NB4 (cell line): ENCODE measurements around the gene GNGT1.

Experiments used
- DNase-seq: peaks from one replicate; pipeline ENCODE4 v3.0.0; 2010; ENCODE audit warnings: low read depth
- H3K4me3 ChIP-seq: one replicate; pipeline ENCODE4 v1.5.1; 2011; ENCODE audit warnings: mild to moderate bottlenecking, low read depth, low read length, moderate library complexity
- MYC ChIP-seq: IDR thresholded peaks from 2 replicates; pipeline ENCODE4 v1.6.1; 2011; ENCODE audit warnings: low read depth, low read length
- POLR2A ChIP-seq: IDR thresholded peaks from 2 replicates; pipeline ENCODE4 v1.6.1; 2011; ENCODE audit warnings: mild to moderate bottlenecking; ENCODE audit not compliant: insufficient read length; ENCODE audit errors: extremely low read depth
- TF ChIP-seq, protein P1 (sequence below): IDR thresholded peaks from 2 replicates; pipeline ENCODE4 v1.6.1; 2011; ENCODE audit warnings: low read depth, low read length
- TF ChIP-seq, protein P2 (sequence below): IDR thresholded peaks from one replicate; pipeline ENCODE4 v1.5.1; 2012; ENCODE audit warnings: low read depth, low read length

The GNGT1 gene

DNA sequence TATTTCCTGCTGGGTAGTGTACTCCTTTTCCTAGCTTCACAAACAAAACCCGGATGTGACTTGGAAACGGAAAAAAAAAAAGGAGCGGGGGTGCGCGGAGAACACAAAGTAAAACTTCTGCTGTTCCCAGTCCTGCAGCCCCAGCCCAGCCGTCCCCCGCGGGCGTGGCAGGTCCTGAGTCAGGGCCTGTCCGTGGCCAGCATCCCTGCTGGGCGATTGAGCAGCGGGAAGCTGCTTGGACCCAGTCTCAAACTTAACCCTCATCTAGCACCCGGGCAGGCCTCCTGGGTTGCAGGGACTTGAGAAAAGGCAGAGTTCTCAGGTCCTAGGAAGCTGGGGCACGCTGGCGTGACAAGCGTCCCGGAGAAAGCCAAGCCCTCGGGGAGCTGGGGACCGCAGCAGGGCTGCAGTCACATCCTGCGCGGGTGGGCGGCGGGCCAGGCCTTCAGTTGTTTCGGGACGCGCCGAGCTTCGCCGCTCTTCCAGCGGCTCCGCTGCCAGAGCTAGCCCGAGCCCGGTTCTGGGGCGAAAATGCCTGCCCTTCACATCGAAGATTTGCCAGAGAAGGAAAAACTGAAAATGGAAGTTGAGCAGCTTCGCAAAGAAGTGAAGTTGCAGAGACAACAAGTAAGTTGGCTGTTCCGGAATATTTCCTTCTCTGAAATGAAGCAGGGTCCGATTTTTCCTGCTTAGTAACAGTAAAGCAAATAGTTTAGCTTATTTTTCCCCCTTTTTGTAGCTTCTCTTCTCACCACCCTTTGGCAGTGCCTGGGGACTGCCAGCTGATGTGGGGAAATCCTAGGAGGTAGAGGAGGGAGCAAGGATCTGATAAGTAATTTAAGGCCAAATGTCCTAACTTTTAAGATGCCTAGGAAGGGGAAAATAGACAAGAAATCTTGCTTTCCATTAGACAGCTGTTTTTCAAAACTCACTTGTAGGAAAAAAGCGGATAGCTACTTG, 15.5 kb downstream of the GNGT1 start, which contains the start of gene GNG11:
GNG11 (plus strand) TSS at position 129 of the 960 bp plus-strand sequence; CDS start at position 532, 403 bp downstream.
- no peak within 1 kb of the TSS for H3K4me3 ChIP-seq
- peak; percentile 30 for DNase-seq

DNA sequence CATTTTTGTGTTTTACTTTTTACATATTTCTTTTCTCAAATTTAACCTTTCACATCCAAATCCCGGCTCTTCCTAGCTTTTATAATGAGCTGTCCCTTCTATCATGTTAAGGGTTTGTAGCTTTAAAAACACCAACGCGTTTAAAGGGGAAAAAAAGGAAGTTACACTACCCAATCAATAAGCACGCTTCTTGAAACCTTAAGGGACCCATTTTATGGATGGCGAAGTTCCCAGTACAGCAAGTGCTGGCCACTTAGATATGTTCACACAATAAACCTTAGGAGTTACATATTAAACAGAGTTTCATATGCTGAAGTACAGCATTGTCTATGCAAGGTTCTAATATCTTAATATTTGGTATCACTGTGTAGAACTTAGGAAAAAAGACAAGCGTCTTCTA, 16.9 kb downstream of the GNGT1 start:
- no peak overlapping the region for H3K4me3 ChIP-seq
- TF ChIP-seq POLR2A (no peak), MYC (no peak)
- TF ChIP-seq, protein P1, sequence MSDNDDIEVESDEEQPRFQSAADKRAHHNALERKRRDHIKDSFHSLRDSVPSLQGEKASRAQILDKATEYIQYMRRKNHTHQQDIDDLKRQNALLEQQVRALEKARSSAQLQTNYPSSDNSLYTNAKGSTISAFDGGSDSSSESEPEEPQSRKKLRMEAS = no peak
- TF ChIP-seq, protein P2, sequence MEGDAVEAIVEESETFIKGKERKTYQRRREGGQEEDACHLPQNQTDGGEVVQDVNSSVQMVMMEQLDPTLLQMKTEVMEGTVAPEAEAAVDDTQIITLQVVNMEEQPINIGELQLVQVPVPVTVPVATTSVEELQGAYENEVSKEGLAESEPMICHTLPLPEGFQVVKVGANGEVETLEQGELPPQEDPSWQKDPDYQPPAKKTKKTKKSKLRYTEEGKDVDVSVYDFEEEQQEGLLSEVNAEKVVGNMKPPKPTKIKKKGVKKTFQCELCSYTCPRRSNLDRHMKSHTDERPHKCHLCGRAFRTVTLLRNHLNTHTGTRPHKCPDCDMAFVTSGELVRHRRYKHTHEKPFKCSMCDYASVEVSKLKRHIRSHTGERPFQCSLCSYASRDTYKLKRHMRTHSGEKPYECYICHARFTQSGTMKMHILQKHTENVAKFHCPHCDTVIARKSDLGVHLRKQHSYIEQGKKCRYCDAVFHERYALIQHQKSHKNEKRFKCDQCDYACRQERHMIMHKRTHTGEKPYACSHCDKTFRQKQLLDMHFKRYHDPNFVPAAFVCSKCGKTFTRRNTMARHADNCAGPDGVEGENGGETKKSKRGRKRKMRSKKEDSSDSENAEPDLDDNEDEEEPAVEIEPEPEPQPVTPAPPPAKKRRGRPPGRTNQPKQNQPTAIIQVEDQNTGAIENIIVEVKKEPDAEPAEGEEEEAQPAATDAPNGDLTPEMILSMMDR = no peak
- DNase-seq = peak; percentile 10

More for the DNA sequence above, 15.5 kb downstream of the GNGT1 start, which contains the start of gene GNG11:
- TF ChIP-seq, protein P2 = no peak
- TF ChIP-seq POLR2A (no peak), MYC (no peak)

DNA sequence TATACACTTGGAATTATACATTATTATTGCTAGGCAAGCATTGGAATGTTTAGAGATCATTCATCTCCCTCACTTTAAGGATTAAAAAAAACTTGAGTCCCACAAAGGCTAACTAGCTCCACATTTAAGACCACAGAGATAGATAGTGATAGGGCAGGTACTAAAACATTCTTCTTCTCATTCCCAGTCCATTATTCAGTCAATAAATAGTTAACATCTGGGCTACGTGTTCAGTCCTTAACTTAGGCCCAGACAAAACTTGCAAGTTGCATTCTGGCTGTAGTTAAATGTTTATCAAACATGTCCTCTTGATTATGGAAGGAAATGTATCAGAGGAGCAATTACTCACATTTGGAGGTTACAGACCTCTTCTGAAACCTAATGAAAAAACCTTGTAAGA, 17.6 kb downstream of the GNGT1 start:
- no peak overlapping the region for H3K4me3 ChIP-seq
- TF ChIP-seq, protein P2 = no peak
- TF ChIP-seq, protein P1 = no peak
- TF ChIP-seq POLR2A = no peak
- TF ChIP-seq MYC = no peak
- no peak for DNase-seq

DNA sequence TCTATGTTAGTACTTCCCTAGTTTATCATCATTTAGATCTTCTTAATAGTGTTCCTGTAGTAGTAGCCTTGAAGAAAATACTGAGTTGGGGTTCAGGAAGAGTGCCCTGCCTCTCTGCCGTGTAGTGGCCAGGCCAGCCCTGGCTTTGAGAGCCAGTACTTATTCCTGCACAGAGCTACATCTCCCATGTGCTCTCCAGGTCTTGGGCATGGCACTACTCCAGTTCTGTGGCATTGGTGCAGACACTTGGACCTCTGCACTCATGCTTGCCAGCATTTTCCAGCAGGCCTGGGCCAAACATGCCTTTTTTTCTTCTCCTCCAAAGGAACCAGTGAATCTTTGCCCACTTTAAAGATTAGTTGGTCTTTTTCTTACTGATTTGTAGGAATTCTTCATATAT, 20.4 kb downstream of the GNGT1 start:
- no peak for DNase-seq
- no peak overlapping the region for H3K4me3 ChIP-seq
- TF ChIP-seq, protein P1 = no peak
- TF ChIP-seq POLR2A (no peak), MYC (no peak)
- TF ChIP-seq, protein P2 = no peak

DNA sequence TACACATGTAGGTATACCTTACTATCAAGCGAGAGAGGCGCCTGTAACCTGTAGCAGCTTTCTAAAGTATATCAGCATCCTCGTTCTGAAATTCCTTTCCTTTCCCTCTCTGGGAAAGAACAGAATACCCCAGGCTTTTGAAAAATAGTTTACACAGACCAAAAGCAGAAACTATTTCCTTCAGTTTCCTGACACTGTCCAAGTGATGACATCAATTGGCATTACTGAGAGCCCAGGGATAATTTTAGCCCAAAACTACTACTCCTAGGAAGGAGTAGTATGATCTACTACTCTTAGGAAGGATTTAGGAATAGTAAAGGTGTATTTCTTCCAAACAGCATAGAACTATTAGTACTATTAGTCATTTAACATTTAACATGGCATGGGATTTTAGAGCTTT, 21.2 kb downstream of the GNGT1 start:
- TF ChIP-seq POLR2A (no peak), MYC (no peak)
- TF ChIP-seq, protein P2 = no peak
- TF ChIP-seq, protein P1 = no peak
- no peak for DNase-seq

More for the DNA sequence above, 21.2 kb downstream of the GNGT1 start:
- no peak overlapping the region for H3K4me3 ChIP-seq
